Activated T-cell treated with anti-CD3 and anti-CD28 coated beads, Interleukin-2, amount 50 U/mL, for 4 hours (primary cell): ENCODE results near the gene ARFGAP2. TPM values are rescaled to one million over a fixed set of nuclear protein-coding genes. Genes with fewer than 3 reads are reported as not detected.
A peak's percentile ranks its signal among the peaks of the same experiment; 100 is the strongest.
"Not testable (repeated sequence)": the region's sequence is repeated elsewhere in the genome, so short reads cannot be mapped to it uniquely, and the experiment has no call there.

Experiments used
- ATAC-seq, 2 donors: fragments of 200-7000 bp; cut with Tn5 transposase; one replicate each; pipeline ENCODE4 v1.10.0; 2021
- DNase-seq: peaks from one replicate; pipeline ENCODE4 v3.0.0-alpha.2; 2020
- H3K27me3 Mint-ChIP-seq: one replicate; pipeline ENCODE4 v1.8.0; 2021; ENCODE audit warnings: low read depth, mixed read lengths
- H3K36me3 Mint-ChIP-seq: one replicate; pipeline ENCODE4 v1.8.0; 2022; ENCODE audit warnings: mixed read lengths; ENCODE audit not compliant: insufficient read depth
- H3K4me1 Mint-ChIP-seq: one replicate; pipeline ENCODE4 v1.8.0; 2021; ENCODE audit warnings: low read depth, mixed read lengths
- H3K4me3 Mint-ChIP-seq: one replicate; pipeline ENCODE4 v1.8.0; 2021; ENCODE audit warnings: mild to moderate bottlenecking, moderate library complexity, mixed read lengths
- H3K9me3 Mint-ChIP-seq: one replicate; pipeline ENCODE4 v1.8.0; 2021; ENCODE audit warnings: mixed read lengths
- total RNA-seq, 3 donors: library from RNA; stranded (reverse); gene quantifications; one replicate each; pipeline ENCODE4 v1.2.1, GENCODE V29; 2021

Gene ARFGAP2
- 100 to 1,000 TPM in 2 of 3 donors, 10 to 100 TPM in 1; 98.5 to 110 (median 104) TPM for total RNA-seq

- DNase-seq (peak; percentile 91), ATAC-seq (peak; percentile 97 to 98)
- H3K4me1 Mint-ChIP-seq = peaks cover 36% of the 10 kb centered on the region
- peaks cover 10% of the 10 kb centered on the region for H3K36me3 Mint-ChIP-seq
- H3K4me3 Mint-ChIP-seq = peak within 1 kb of the TSS; percentile 96
- H3K27me3 Mint-ChIP-seq = no peaks in the 10 kb centered on the region
- H3K9me3 Mint-ChIP-seq = no peaks in the 10 kb centered on the region
Observed at GRCh38 chr11:47176328-47177228, at the start of gene ARFGAP2. TSS of gene ARFGAP2 (minus strand) at chr11:47176879. CDS start at chr11:47176853, 26 bp downstream.

- H3K36me3 Mint-ChIP-seq = peaks cover 25% of the 10 kb centered on the region
- DNase-seq = no peak
- no peaks in the 10 kb centered on the region for H3K9me3 Mint-ChIP-seq
- peak; percentile 99 to 100 for ATAC-seq
- H3K4me1 Mint-ChIP-seq = peaks cover 17% of the 10 kb centered on the region
- H3K4me3 Mint-ChIP-seq = peak overlapping the region; percentile 19
- H3K27me3 Mint-ChIP-seq = no peaks in the 10 kb centered on the region
Observed at GRCh38 chr11:47225552-47226400, 49.1 kb upstream of the ARFGAP2 start.

GRCh38 chr11:47222696-47223095, 46.0 kb upstream of the ARFGAP2 start:
- Mint-ChIP-seq H3K4me1 (peaks cover 37% of the 10 kb centered on the region), H3K27me3 (no peaks in the 10 kb centered on the region), H3K4me3 (no peak overlapping the region), H3K36me3 (peaks cover 35% of the 10 kb centered on the region), H3K9me3 (no peaks in the 10 kb centered on the region)
- ATAC-seq (no peak), DNase-seq (no peak)

GRCh38 chr11:47220401-47220821, 43.7 kb upstream of the ARFGAP2 start:
- no peaks in the 10 kb centered on the region for H3K27me3 Mint-ChIP-seq
- no peak for DNase-seq
- peaks cover 45% of the 10 kb centered on the region for H3K4me1 Mint-ChIP-seq
- peaks cover 32% of the 10 kb centered on the region for H3K36me3 Mint-ChIP-seq
- H3K9me3 Mint-ChIP-seq = no peaks in the 10 kb centered on the region
- ATAC-seq = no peak
- H3K4me3 Mint-ChIP-seq = no peak overlapping the region

GRCh38 chr11:47216121-47216798, 39.6 kb upstream of the ARFGAP2 start:
- DNase-seq (peak; percentile 62), ATAC-seq (peak; percentile 58 to 62)
- peaks cover 26% of the 10 kb centered on the region for H3K36me3 Mint-ChIP-seq
- peaks cover 43% of the 10 kb centered on the region for H3K4me1 Mint-ChIP-seq
- peak overlapping the region; percentile 96 for H3K4me3 Mint-ChIP-seq
- H3K27me3 Mint-ChIP-seq = no peaks in the 10 kb centered on the region
- H3K9me3 Mint-ChIP-seq = no peaks in the 10 kb centered on the region

GRCh38 chr11:47215366-47215910, 38.8 kb upstream of the ARFGAP2 start:
- peaks cover 42% of the 10 kb centered on the region for H3K4me1 Mint-ChIP-seq

GRCh38 chr11:47213950-47214565, 37.4 kb upstream of the ARFGAP2 start:
- Mint-ChIP-seq H3K4me3 (peak overlapping the region; percentile 96), H3K4me1 (peaks cover 33% of the 10 kb centered on the region), H3K9me3 (no peaks in the 10 kb centered on the region), H3K27me3 (no peaks in the 10 kb centered on the region), H3K36me3 (peaks cover 15% of the 10 kb centered on the region)
- DNase-seq = peak; percentile 75
- peak; percentile 62 to 65 for ATAC-seq

More at GRCh38 chr11:47215366-47215910, 38.8 kb upstream of the ARFGAP2 start:
- H3K9me3 Mint-ChIP-seq = no peaks in the 10 kb centered on the region
- DNase-seq (no peak), ATAC-seq (no peak)
- H3K36me3 Mint-ChIP-seq = peaks cover 25% of the 10 kb centered on the region
- H3K27me3 Mint-ChIP-seq = no peaks in the 10 kb centered on the region
- peak overlapping the region; percentile 96 for H3K4me3 Mint-ChIP-seq

- ATAC-seq (no peak), DNase-seq (no peak)
- peaks cover 25% of the 10 kb centered on the region for H3K4me1 Mint-ChIP-seq
- H3K9me3 Mint-ChIP-seq = no peaks in the 10 kb centered on the region
- no peak overlapping the region for H3K4me3 Mint-ChIP-seq
- no peaks in the 10 kb centered on the region for H3K27me3 Mint-ChIP-seq
- peaks cover 9% of the 10 kb centered on the region for H3K36me3 Mint-ChIP-seq
Observed at GRCh38 chr11:47212938-47213337, 36.3 kb upstream of the ARFGAP2 start.

GRCh38 chr11:47208628-47209027, 31.9 kb upstream of the ARFGAP2 start:
- no peaks in the 10 kb centered on the region for H3K9me3 Mint-ChIP-seq
- H3K4me3 Mint-ChIP-seq = no peak overlapping the region
- no peaks in the 10 kb centered on the region for H3K27me3 Mint-ChIP-seq
- DNase-seq (no peak), ATAC-seq (no peak)
- no peaks in the 10 kb centered on the region for H3K36me3 Mint-ChIP-seq
- H3K4me1 Mint-ChIP-seq = no peaks in the 10 kb centered on the region

- not testable (repeated sequence) for H3K9me3 Mint-ChIP-seq, ATAC-seq, H3K4me3 Mint-ChIP-seq, H3K27me3 Mint-ChIP-seq, DNase-seq, H3K4me1 Mint-ChIP-seq, H3K36me3 Mint-ChIP-seq
Observed at GRCh38 chr11:47208008-47208552, 31.4 kb upstream of the ARFGAP2 start.

- H3K36me3 Mint-ChIP-seq = no peaks in the 10 kb centered on the region
- H3K27me3 Mint-ChIP-seq = no peaks in the 10 kb centered on the region
- ATAC-seq = no peak
- no peak for DNase-seq
- no peak overlapping the region for H3K4me3 Mint-ChIP-seq
- H3K4me1 Mint-ChIP-seq = no peaks in the 10 kb centered on the region
- no peaks in the 10 kb centered on the region for H3K9me3 Mint-ChIP-seq
Observed at GRCh38 chr11:47207459-47207858, 30.8 kb upstream of the ARFGAP2 start.

GRCh38 chr11:47206577-47206976, 29.9 kb upstream of the ARFGAP2 start:
- H3K4me3 Mint-ChIP-seq, H3K9me3 Mint-ChIP-seq, DNase-seq, ATAC-seq, H3K4me1 Mint-ChIP-seq, H3K27me3 Mint-ChIP-seq, H3K36me3 Mint-ChIP-seq: not testable (repeated sequence)

GRCh38 chr11:47204637-47204989, 27.9 kb upstream of the ARFGAP2 start:
- ATAC-seq = no peak
- H3K4me3 Mint-ChIP-seq = no peak overlapping the region
- DNase-seq = no peak
- H3K36me3 Mint-ChIP-seq = no peaks in the 10 kb centered on the region
- no peaks in the 10 kb centered on the region for H3K27me3 Mint-ChIP-seq
- H3K9me3 Mint-ChIP-seq = no peaks in the 10 kb centered on the region
- H3K4me1 Mint-ChIP-seq = no peaks in the 10 kb centered on the region
